Neutrophil (primary cell): ENCODE measurements around the gene RAPH1.

Source experiments
- H3K27ac ChIP-seq: fragments of 200-600 bp; sonication (generic); 2 replicates; pipeline ENCODE4 v1.5.1; 2016; ENCODE audit warnings: mild to moderate bottlenecking, moderate library complexity
- H3K27me3 ChIP-seq: fragments of 200-600 bp; sonication (generic); 2 replicates; pipeline ENCODE4 v1.6.0; 2016; ENCODE audit warnings: mild to moderate bottlenecking
- H3K36me3 ChIP-seq: fragments of 200-600 bp; sonication (generic); 2 replicates; pipeline ENCODE4 v1.5.1; 2017
- H3K4me1 ChIP-seq, 2 experiments: fragments of 200-600 bp in 1 of 2; sonication (generic) in 1 of 2; 1 replicate in 1 of 2; 2 replicates in 1 of 2; pipeline versions ENCODE4 v1.5.1 to v1.6.1; 2013 to 2016; ENCODE audit warnings: low read depth in 1 of 2, low read length in 1 of 2, mild to moderate bottlenecking in 1 of 2, moderate library complexity in 1 of 2; ENCODE audit not compliant: control insufficient read depth in 1 of 2, insufficient read depth in 1 of 2
- H3K4me3 ChIP-seq, 2 experiments: fragments of 200-600 bp in 1 of 2; sonication (generic) in 1 of 2; 1 replicate in 1 of 2; 2 replicates in 1 of 2; pipeline ENCODE4 v1.5.1; 2013 to 2016; ENCODE audit warnings: low read depth in 1 of 2, low read length in 1 of 2, mild to moderate bottlenecking in 1 of 2, moderate library complexity in 1 of 2
- H3K9me3 ChIP-seq: fragments of 200-600 bp; sonication (generic); 2 replicates; pipeline ENCODE4 v1.5.1; 2016
- CTCF ChIP-seq: fragments of 200-600 bp; sonication (generic); IDR thresholded peaks from 2 replicates; pipeline ENCODE4 v1.5.1; 2016; ENCODE audit warnings: antibody characterized with exemption

RAPH1 gene

GRCh38 chr2:203354966-203355365 lies 180.1 kb downstream of the RAPH1 start:
- Histone ChIP-seq H3K27ac (no peak overlapping the region), H3K36me3 (no peaks in the 10 kb centered on the region), H3K4me1 (no peaks in the 10 kb centered on the region), H3K9me3 (no peaks in the 10 kb centered on the region), H3K4me3 (no peak overlapping the region), H3K27me3 (no peaks in the 10 kb centered on the region)
- TF ChIP-seq CTCF = no peak

GRCh38 chr2:203352604-203353255 lies 182.4 kb downstream of the RAPH1 start:
- no peak for TF ChIP-seq CTCF
- Histone ChIP-seq H3K27me3 (no peaks in the 10 kb centered on the region), H3K4me1 (no peaks in the 10 kb centered on the region), H3K4me3 (no peak overlapping the region), H3K27ac (no peak overlapping the region), H3K36me3 (no peaks in the 10 kb centered on the region), H3K9me3 (no peaks in the 10 kb centered on the region)

GRCh38 chr2:203347375-203347774 lies 187.7 kb downstream of the RAPH1 start:
- Histone ChIP-seq H3K4me1 (no peaks in the 10 kb centered on the region), H3K9me3 (no peaks in the 10 kb centered on the region), H3K36me3 (no peaks in the 10 kb centered on the region), H3K27me3 (no peaks in the 10 kb centered on the region), H3K27ac (no peak overlapping the region), H3K4me3 (no peak overlapping the region)
- no peak for TF ChIP-seq CTCF

- Histone ChIP-seq H3K4me1 (no peaks in the 10 kb centered on the region), H3K9me3 (no peaks in the 10 kb centered on the region), H3K36me3 (no peaks in the 10 kb centered on the region), H3K4me3 (no peak overlapping the region), H3K27me3 (no peaks in the 10 kb centered on the region), H3K27ac (no peak overlapping the region)
- TF ChIP-seq CTCF = no peak
Observed at GRCh38 chr2:203346612-203347011, 188.5 kb downstream of the RAPH1 start.

- Histone ChIP-seq H3K36me3 (no peaks in the 10 kb centered on the region), H3K27ac (no peak overlapping the region), H3K27me3 (no peaks in the 10 kb centered on the region), H3K4me3 (no peak overlapping the region), H3K9me3 (no peaks in the 10 kb centered on the region), H3K4me1 (no peaks in the 10 kb centered on the region)
- TF ChIP-seq CTCF = no peak
Observed at GRCh38 chr2:203344667-203345066, 190.4 kb downstream of the RAPH1 start.
